Mammary epithelial cell (primary cell): ENCODE measurements around the gene DDAH1.

ENCODE experiments used
- EZH2 ChIP-seq: IDR thresholded peaks from 2 replicates; pipeline ENCODE4 v1.6.1; 2012; ENCODE audit warnings: low read length, inconsistent platforms, borderline replicate concordance
- TF ChIP-seq, protein P1 (sequence below), 2 donors: IDR thresholded peaks in 1 of 2; conservative IDR thresholded peaks in 1 of 2; 2 replicates each; pipeline ENCODE4 v1.5.1; 2011 to 2012; ENCODE audit warnings: inconsistent platforms in 2 of 2, low read length in 2 of 2, mild to moderate bottlenecking in 2 of 2, control low read depth in 1 of 2, low read depth in 1 of 2; ENCODE audit not compliant: insufficient read depth in 1 of 2; ENCODE audit errors: extremely low read depth in 1 of 2

- TF ChIP-seq, protein P1, sequence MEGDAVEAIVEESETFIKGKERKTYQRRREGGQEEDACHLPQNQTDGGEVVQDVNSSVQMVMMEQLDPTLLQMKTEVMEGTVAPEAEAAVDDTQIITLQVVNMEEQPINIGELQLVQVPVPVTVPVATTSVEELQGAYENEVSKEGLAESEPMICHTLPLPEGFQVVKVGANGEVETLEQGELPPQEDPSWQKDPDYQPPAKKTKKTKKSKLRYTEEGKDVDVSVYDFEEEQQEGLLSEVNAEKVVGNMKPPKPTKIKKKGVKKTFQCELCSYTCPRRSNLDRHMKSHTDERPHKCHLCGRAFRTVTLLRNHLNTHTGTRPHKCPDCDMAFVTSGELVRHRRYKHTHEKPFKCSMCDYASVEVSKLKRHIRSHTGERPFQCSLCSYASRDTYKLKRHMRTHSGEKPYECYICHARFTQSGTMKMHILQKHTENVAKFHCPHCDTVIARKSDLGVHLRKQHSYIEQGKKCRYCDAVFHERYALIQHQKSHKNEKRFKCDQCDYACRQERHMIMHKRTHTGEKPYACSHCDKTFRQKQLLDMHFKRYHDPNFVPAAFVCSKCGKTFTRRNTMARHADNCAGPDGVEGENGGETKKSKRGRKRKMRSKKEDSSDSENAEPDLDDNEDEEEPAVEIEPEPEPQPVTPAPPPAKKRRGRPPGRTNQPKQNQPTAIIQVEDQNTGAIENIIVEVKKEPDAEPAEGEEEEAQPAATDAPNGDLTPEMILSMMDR (conservative IDR thresholded peaks at IDR 0.05 in 1 of 2, IDR thresholded peaks at IDR 0.05 in 1 of 2; ENCODE audit: extremely low read depth in 1 of 2, insufficient read depth in 1 of 2, low read depth in 1 of 2, low read length in 2 of 2): no peak
- TF ChIP-seq EZH2: no peak
These were observed 8.4 kb upstream of the DDAH1 start for GRCh38 chr1:85473390-85473789.
